Activated T-cell treated with anti-CD3 and anti-CD28 coated beads for 4 hours (primary cell): ENCODE results near the gene RIN3.
"Not testable (repeated sequence)": the region's sequence is repeated elsewhere in the genome, so short reads cannot be mapped to it uniquely, and the experiment has no call there.

Experiments used
- DNase-seq: peaks from one replicate; pipeline ENCODE4 v3.0.0-alpha.2; 2020

The RIN3 gene

GRCh38 chr14:92632546-92633273 is 119.1 kb downstream of the RIN3 start:
- no peak for DNase-seq

GRCh38 chr14:92633274-92633616 is 119.7 kb downstream of the RIN3 start:
- DNase-seq = no peak

GRCh38 chr14:92633724-92634123 is 120.1 kb downstream of the RIN3 start:
- no peak for DNase-seq

GRCh38 chr14:92635031-92635430 is 121.5 kb downstream of the RIN3 start:
- DNase-seq = no peak

GRCh38 chr14:92635896-92636295 is 122.3 kb downstream of the RIN3 start:
- no peak for DNase-seq

GRCh38 chr14:92637228-92637627 is 123.6 kb downstream of the RIN3 start:
- no peak for DNase-seq

GRCh38 chr14:92637864-92638263 is 124.3 kb downstream of the RIN3 start:
- no peak for DNase-seq

- DNase-seq = no peak
These were observed 124.7 kb downstream of the RIN3 start for GRCh38 chr14:92638266-92638665.

- no peak for DNase-seq
These were observed 125.3 kb downstream of the RIN3 start for GRCh38 chr14:92638904-92639303.

GRCh38 chr14:92639472-92640117 is 126.0 kb downstream of the RIN3 start:
- DNase-seq = not testable (repeated sequence)

- DNase-seq = no peak
These were observed 127.7 kb downstream of the RIN3 start for GRCh38 chr14:92641306-92641705.

- DNase-seq = no peak
These were observed 130.8 kb downstream of the RIN3 start for GRCh38 chr14:92644171-92644969.

GRCh38 chr14:92644970-92645515 is 131.5 kb downstream of the RIN3 start:
- no peak for DNase-seq

- no peak for DNase-seq
These were observed 132.4 kb downstream of the RIN3 start for GRCh38 chr14:92645841-92646478.

GRCh38 chr14:92646952-92647796 is 133.6 kb downstream of the RIN3 start:
- DNase-seq = no peak

GRCh38 chr14:92647797-92648279 is 134.3 kb downstream of the RIN3 start:
- DNase-seq = no peak

- no peak for DNase-seq
These were observed 135.5 kb downstream of the RIN3 start for GRCh38 chr14:92649066-92649465.

- no peak for DNase-seq
These were observed 136.5 kb downstream of the RIN3 start for GRCh38 chr14:92649934-92650545.

- no peak for DNase-seq
These were observed 137.1 kb downstream of the RIN3 start for GRCh38 chr14:92650581-92651105.

- DNase-seq = peak; percentile 65
These were observed 137.7 kb downstream of the RIN3 start for GRCh38 chr14:92651106-92651757.
